NCI-H2171 (cell line): ENCODE data around the gene CKM.
"Not testable (repeated sequence)": the region's sequence is repeated elsewhere in the genome, so short reads cannot be mapped to it uniquely, and the experiment has no call there.

Source experiments
- DNase-seq: peaks from one replicate; lab custom pipeline; 2025; lab: John Stamatoyannopoulos, UW

The CKM gene

DNA sequence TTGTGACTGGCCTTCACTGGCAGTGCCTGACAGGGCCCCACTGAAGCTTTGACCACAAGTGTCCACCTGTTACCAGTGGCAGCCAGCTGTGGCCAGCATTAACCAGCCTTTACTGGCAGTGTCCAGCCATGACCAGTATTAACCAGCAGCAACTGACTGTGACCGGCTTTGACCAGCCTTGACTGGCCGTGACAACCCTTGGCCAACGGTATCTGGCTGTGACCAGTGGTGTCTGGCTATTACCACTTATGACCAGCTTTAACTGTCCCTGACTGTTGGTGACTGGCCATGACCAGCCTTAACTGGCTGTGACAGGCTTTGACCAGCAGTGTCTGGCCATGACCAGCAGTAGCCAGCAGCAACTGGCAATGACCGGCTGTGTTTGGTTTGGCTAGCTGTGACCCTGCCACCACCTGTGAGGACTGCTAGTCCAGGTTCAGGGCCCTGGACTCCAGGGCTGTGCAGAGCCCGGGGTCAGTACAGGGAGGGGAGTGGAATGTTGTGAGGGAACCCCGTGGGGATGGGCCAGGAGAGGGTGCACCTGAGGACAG lies 32.2 kb downstream of the CKM start:
- DNase-seq, result no peak

DNA sequence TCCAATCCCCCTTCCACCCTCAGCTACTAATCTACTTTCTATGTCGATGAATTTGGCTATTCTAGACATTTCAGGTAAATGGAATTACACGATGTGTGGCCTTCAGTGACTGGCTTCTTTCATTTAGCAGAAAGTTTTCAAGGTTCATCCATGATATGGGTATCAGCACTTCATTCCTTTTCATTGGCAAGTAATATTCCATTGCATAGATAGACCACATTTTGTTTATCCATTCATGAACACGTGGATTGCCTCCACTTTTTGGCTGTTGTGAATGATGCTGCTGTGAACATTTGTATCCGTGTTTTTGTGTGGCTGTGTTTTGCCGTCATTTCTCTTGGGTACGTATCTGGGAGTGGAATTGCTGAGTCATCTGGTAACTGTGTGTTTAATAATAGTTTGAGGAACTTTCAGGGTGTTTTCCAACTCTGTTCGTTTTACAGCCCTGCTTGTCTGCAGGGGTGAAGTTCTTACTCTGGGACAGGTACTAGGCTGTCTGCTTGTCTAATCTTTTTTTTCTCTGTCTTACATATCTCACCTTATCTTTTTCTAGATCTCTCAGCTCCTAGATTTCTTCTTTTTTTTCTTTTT lies 39.1 kb downstream of the CKM start:
- DNase-seq, result no peak

DNA sequence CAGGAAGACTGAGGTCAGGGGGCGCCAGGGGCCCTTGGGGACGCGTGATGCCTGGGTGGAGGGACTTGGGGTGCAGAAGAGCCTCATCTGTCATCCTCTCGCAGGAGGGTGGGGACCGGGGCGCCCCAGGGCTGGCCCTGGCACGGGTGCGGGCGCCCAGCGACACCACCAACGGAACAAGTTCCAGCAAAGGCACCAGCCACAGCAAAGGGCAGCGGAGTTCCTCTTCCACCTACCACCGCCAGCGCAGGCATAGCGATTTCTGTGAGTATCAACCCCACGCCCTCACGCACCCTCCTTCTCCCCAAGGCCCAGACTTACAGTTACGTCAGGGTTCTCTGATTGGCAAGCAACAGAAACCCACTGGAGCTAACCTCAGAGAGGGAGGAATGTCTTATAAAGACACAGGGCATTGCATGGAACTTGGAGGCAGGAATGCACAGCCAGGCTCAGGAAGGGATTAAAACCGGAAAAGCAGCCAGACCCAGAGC lies 42.2 kb downstream of the CKM start:
- DNase-seq, result no peak

DNA sequence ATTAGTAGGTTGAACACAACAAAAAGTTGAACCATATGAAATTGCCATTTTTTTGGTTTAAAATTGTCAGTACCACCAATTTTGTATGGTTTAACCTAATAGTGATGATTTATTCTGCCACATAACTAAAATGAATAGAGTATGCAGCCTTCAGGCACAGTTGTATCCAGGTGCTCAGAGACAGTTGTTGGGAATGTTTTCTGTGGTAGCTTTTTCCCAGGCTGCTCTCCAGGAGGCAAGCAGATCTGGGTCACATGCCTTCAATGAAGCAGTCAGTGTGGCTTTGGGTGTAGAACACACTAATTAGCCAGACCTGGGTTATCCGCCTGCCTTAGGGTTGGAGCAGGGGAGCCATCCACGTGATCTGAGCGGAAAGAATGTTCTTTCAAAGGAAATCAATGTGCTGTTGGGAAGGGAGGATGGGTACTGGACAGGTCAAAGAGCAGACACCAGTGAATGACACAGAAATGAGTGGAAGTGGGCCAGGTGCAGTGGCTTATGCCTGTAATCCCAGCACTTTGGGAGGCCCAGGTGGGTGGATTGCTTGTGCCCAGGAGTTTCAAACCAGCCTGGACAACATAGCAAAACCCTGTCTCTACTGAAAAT lies 43.0 kb downstream of the CKM start:
- no peak for DNase-seq

DNA sequence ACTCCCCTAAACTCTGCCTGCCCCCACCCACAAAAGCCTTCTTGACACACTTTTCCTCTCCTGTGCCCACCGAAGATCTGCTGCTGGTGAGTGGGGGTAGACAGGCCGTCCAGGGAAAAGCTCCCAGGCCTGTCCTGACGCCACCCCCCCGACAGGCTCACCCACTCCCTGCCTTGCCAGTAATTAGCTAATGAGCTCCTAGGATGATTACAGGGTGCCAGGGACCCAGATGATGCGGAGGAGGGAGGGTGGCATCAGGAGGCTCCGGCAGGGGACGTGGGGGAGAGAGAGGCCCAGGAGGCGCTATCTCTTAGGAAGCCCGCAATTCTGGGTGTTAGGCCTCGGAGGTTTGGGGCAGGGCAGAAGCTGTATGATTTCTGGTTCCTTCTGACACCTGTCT lies 44.6 kb downstream of the CKM start:
- no peak for DNase-seq

DNA sequence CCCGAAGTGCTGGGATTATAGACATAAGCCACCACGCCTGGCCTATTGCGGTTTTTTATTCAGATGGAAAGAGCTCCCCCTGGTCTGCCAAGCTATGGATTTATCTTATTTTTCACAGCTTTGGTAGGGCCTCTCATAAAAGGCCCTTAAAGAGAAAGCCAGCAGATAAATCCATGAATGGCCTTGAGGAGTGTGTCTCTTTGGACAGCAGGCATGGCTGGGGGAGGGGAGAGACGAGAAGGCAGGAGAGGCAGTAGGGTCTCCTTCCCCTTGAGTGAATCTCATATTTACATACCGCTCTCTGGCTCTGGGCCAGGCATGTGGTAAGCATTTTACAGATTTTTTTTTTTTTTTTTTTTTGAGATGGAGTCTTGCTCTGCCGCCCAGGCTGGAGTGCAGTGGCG lies 46.4 kb downstream of the CKM start:
- DNase-seq, result peak; percentile 96

DNA sequence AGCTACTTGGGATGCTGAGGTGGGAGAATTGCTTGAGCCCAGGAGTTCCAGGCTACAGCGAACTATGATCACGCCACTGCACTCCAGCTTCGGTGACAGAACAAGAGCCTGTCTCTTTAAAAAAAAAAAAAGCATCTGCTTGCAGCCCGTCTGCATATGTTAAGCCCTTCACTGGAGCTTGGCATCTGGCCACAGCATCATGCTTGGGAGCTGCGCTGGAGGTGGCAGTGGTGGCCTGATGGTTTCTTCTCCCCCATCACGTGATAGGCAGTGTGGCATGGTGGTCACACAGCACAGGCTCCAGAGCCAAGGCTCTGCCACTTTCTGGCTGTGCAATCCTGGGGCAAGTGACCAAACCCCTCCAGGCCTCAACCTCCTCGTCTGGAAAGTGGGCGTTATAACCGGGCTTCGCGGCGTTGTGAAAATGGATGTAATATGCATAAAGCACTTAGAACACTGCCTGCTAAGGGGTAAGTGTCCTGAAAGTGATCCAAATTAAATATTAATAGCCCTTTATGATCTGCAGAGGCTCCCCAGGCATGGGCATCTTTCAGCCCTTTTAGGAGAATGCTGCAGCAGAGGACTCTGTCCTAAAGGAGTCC lies 47.2 kb downstream of the CKM start:
- DNase-seq, result peak; percentile 92

DNA sequence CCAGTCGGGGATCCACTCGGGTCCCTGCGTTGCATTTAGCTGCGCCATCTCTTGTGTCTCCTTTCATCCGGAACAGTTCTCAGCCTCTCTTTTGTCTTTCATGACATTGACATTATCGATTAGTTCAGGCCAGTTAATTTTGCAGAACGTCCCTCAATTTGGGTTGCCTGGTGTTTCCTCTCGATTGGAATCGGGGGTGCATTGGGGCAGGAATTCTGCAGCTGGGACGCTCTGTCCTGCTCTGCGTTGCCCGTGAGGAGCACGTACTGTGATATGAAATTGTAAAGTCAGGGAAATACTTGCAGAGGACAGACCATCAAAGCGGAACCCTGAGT lies 49.2 kb downstream of the CKM start:
- no peak for DNase-seq

DNA sequence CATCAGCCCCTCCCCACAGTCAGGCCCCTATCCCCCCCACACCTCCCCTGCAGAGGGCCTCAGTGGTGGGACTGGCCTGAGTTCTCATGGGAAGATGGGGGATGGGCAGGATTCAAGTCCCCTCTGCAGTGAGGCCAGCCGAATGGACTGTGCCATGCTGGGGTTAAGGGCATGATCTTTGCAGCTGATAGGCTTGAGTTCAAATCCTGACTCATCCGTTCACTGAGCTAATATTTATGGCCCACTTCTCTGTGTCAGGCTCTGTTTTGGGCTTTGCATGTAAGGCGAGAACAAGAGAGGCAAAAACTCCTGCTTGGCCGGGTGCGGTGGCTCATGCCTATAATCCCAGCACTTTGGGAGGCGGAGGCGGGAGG lies 51.0 kb downstream of the CKM start:
- DNase-seq, result no peak

DNA sequence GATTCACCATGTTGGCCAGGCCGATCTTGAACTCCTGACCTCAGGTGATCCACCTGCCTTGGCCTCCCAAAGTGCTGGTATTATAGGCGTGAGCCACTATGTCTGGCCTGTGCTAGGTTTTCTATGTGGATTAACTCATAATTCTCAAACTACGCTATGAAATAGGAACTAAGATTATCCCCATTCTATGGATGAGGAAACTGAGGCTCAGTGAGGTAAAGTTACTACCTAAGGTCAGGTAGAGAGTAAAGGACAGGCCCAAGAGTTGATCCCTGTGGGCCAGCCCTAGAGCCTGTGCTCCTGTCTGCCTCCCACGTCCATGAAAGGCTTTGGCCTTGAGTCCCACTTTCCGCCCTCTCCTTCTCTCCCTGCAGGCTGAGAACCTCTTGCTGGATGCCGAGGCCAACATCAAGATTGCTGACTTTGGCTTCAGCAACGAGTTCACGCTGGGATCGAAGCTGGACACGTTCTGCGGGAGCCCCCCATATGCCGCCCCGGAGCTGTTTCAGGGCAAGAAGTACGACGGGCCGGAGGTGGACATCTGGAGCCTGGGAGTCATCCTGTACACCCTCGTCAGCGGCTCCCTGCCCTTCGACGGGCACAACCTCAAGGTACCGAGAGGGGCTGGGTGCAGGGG lies 51.5 kb downstream of the CKM start:
- no peak for DNase-seq

DNA sequence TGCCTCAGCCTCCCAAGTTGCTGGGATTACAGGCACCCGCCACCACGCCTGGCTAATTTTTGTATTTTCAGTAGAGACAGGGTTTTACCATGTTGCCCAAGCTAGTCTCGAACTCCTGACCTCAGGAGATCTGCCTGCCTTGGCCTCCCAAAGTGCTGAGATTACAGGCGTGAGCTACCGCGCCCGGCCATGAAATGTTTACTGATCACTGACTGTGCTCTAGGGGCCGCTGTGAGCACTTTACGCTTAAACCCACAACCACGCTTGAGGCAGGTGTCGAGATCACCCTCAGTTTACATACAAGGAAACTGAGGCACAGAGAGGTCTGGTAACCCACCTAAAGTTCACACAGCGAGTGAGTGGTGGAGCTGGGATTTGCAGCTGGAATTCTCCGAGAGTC lies 52.7 kb downstream of the CKM start:
- DNase-seq, result not testable (repeated sequence)

DNA sequence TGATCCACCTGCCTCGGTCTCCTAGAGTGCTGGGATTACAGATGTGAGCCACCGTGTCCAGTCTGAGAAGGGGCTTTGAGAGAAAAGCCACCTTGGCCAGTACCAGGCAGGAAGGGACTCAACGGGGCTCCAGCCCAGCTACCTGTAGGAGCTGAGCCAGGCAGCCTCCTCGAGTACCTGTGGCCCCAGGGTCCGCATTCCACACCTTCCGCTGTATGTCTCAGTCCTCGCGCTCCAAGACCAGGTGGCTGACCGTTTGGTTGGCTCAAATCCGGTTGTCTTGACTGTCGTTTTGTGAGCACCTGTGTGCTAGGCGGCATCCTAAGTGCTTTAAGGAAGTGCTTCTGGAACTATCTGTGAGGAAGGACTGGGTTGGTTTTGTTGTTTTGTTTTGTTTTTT lies 55.4 kb downstream of the CKM start:
- no peak for DNase-seq

DNA sequence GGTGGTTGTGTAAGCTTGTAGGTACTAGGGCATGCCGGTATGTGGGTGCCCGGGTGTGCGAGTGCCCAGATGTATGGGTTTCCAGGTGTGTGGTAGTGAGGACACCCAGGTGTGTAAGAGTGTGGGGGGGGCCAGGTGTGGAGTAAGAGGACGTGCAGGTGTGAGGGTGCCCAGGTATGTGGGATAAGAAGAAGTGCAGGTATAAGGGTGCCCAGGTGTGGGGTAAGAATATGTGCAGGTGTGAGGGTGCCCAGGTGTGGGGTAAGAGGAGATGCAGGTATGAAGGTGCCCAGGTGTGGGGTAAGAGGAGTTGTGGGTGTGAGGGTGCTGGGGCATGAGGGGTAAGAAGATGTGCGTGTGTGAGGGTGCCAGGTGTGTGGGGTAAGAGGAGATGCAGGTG lies 57.3 kb downstream of the CKM start:
- DNase-seq, result no peak

DNA sequence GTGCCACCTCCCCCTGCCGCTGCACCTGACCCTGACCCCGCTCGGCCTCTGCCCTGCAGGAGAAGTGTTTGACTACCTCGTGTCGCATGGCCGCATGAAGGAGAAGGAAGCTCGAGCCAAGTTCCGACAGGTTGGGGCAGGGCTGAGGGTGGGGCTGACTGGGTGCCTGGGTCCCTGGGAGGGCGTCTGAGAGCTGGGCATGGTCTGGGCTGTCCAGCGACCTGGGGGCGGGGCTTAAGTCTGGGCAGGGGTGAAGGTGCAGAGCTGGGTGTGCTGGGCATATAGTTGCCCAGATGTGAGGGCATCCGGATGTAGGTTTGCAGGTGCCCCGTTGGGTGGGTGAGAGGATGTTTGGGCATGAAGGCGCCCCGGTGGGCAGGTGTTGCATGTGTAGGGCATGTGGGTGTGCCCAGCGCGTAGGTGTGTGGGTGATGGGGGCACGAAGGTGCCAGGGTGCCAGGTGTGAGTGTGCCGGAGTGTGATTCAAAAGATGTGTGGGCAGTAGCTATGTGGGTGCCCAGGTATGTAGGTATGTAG lies 57.8 kb downstream of the CKM start:
- no peak for DNase-seq

DNA sequence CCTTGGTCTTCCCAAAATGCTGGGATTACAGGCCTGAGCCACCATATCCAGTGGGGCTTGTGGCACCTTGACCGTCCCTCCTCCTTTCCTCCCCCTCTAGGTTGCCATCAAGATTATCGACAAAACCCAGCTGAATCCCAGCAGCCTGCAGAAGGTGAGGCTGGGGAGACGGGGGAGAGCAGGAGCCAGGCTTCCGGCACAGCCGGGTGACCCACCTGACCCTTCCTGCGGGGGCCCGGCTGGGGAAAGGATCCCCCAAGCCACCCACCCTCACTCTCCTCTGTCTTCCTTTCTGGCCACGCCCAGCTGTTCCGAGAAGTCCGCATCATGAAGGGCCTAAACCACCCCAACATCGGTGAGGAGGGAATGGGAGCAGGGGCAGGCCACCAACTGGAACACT lies 59.7 kb downstream of the CKM start:
- no peak for DNase-seq

DNA sequence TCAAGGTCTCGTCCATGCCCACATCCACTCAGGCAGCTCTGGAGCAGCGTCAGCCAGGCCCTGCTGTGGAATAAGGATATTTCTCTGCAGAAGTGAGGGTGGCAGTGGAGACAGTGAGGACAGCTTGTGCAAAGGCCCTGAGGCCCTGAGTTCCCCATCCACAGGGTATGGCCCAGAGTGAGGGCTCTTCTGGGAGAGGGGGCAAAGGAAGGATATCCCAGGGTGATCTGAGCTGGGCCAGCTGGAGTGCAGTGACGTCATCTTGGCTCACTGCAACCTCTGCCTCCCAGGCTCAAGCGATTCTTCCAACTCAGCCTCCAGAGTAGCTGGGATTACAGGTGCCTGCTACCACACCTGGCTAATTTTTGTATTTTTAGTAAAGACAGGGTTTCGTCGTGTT lies 60.1 kb downstream of the CKM start:
- no peak for DNase-seq

DNA sequence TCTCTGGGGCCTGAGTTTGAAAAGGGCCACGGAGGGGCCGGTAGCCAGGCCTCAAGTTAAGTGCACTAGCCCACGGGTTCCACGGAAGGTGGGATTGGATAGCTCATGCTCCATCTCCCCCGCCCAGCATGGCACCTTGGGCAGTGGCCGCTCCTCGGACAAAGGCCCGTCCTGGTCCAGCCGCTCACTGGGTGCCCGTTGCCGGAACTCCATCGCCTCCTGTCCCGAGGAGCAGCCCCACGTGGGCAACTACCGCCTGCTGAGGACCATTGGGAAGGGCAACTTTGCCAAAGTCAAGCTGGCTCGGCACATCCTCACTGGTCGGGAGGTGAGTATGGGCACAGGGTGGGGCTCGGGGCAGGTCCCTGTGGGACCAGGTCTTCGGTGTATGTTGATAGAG lies 63.8 kb downstream of the CKM start:
- DNase-seq, result no peak

DNA sequence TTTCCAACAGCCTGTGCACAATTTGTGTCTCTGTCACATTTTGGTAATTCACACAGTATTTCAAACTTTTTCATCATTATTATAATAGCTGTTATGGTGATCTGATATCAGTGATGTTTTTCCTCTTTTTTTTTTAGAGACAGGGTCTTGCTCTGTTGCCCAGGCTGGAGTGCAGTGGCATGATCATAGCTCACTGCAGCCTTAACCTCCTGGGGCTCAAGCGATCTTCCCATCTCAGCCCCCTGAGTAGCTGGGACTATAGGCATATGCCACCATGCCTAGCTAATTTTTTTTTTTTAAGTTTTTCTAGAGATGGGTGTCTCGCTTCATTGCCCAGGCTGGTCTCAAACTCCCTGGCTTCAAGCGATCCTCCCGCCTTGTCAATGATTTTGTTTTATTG lies 65.8 kb downstream of the CKM start:
- DNase-seq, result no peak
